HG03095 (cell line): Measurements from ENCODE around the gene NEK6.

Experiments
- ATAC-seq: cut with Tn5 transposase; IDR thresholded peaks from one replicate; pipeline ENCODE4 v1.9.1; 2021; ENCODE audit warnings: moderate library complexity; ENCODE audit not compliant: unreplicated experiment

NEK6 gene

GRCh38 chr9:124337562-124337961 lies 79.8 kb downstream of the NEK6 start:
- ATAC-seq: no peak

- ATAC-seq: no peak
Observed at GRCh38 chr9:124339603-124340146, 81.9 kb downstream of the NEK6 start.

GRCh38 chr9:124340219-124341069 lies 82.7 kb downstream of the NEK6 start:
- ATAC-seq: no peak

GRCh38 chr9:124341455-124342170 lies 83.9 kb downstream of the NEK6 start:
- ATAC-seq: no peak

- no peak for ATAC-seq
Observed at GRCh38 chr9:124342402-124342775, 84.6 kb downstream of the NEK6 start.

GRCh38 chr9:124342776-124343485 lies 85.2 kb downstream of the NEK6 start:
- no peak for ATAC-seq

GRCh38 chr9:124343533-124344290 lies 86.0 kb downstream of the NEK6 start:
- no peak for ATAC-seq

- ATAC-seq: no peak
Observed at GRCh38 chr9:124344291-124345050, 86.7 kb downstream of the NEK6 start.

GRCh38 chr9:124345063-124345462 lies 87.3 kb downstream of the NEK6 start:
- no peak for ATAC-seq

GRCh38 chr9:124345751-124346281 lies 88.1 kb downstream of the NEK6 start:
- no peak for ATAC-seq

- ATAC-seq: no peak
Observed at GRCh38 chr9:124346347-124347163, 88.8 kb downstream of the NEK6 start.

GRCh38 chr9:124347206-124347967 lies 89.6 kb downstream of the NEK6 start:
- no peak for ATAC-seq

- no peak for ATAC-seq
Observed at GRCh38 chr9:124347968-124348358, 90.2 kb downstream of the NEK6 start.

GRCh38 chr9:124348363-124348762 lies 90.6 kb downstream of the NEK6 start:
- no peak for ATAC-seq

- no peak for ATAC-seq
Observed at GRCh38 chr9:124348831-124349230, 91.1 kb downstream of the NEK6 start.

GRCh38 chr9:124349267-124349666 lies 91.5 kb downstream of the NEK6 start:
- ATAC-seq: no peak

- no peak for ATAC-seq
Observed at GRCh38 chr9:124349675-124350493, 92.1 kb downstream of the NEK6 start.
